ENCODE measurements around the gene ZRANB3.

ZRANB3 gene

DNA sequence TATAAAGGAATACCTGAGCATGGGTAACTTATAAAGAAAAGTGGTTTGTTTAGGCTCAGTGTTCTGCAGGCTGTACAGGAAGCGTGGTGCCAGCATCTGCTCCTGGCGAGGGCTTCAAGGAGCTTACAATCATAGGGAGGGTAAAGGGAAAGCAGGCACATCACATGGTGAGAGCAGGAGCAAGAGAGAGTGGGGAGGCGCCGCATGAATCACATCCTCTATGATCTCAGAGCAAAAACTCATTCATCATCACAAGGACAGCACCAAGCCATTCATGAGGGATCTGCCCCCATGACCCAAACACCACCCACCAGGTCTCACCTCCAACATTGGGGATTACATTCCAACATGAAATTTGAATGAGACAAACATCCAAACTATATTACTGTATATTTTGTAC lies 32.8 kb upstream of the ZRANB3 start:
- H3K4me2 ChIP-seq (ENCODE audit: low read length), result no peak overlapping the region
- H3K9me2 ChIP-seq (ENCODE audit: low read depth, low read length), result no peaks in the 10 kb centered on the region
- H3K27ac ChIP-seq (ENCODE audit: low read depth, low read length, poor library complexity, severe bottlenecking), result no peak overlapping the region
- no peak overlapping the region for H3K9ac ChIP-seq (ENCODE audit: low read length)
- no peaks in the 10 kb centered on the region for H3K9me3 ChIP-seq (ENCODE audit: low read length)
- H3K4me3 ChIP-seq (ENCODE audit: low read depth, low read length, poor library complexity, severe bottlenecking), result no peak overlapping the region
- H3F3A ChIP-seq (ENCODE audit: insufficient read depth, low read length), result 0 out of 2 replicates have a peak, but pooled peaks cover 4% of the 10 kb centered on the region
- H3K4me1 ChIP-seq (ENCODE audit: insufficient read depth, low read length, severe bottlenecking), result no peaks in the 10 kb centered on the region
- peaks cover 46% of the 10 kb centered on the region for H3K36me3 ChIP-seq (ENCODE audit: insufficient read depth, low read length)
- H3K79me2 ChIP-seq (ENCODE audit: insufficient read depth, low read length), result peaks cover 64% of the 10 kb centered on the region
- H3K27me3 ChIP-seq (ENCODE audit: insufficient read depth, low read length), result no peaks in the 10 kb centered on the region
- H4K20me1 ChIP-seq (ENCODE audit: insufficient read depth, low read length), result no peaks in the 10 kb centered on the region
- H2AFZ ChIP-seq (ENCODE audit: low read length), result no peak overlapping the region
- no peak for TF ChIP-seq EZH2 (IDR thresholded peaks at IDR 0.05; ENCODE audit: borderline replicate concordance, low read length)
- TF ChIP-seq CTCF (IDR thresholded peaks at IDR 0.05; ENCODE audit: low read length), result no peak

GRCh38 chr2:135561925-135562324 lies 30.9 kb upstream of the ZRANB3 start:
- no peak overlapping the region for H3K27ac ChIP-seq (ENCODE audit: low read depth, low read length, poor library complexity, severe bottlenecking)
- H3K9me2 ChIP-seq (ENCODE audit: low read depth, low read length), result no peaks in the 10 kb centered on the region
- H3K79me2 ChIP-seq (ENCODE audit: insufficient read depth, low read length), result peaks cover 78% of the 10 kb centered on the region
- H3F3A ChIP-seq (ENCODE audit: insufficient read depth, low read length), result 0 out of 2 replicates have a peak, but pooled peaks cover 4% of the 10 kb centered on the region
- no peaks in the 10 kb centered on the region for H3K4me1 ChIP-seq (ENCODE audit: insufficient read depth, low read length, severe bottlenecking)
- H2AFZ ChIP-seq (ENCODE audit: low read length), result no peak overlapping the region
- peaks cover 40% of the 10 kb centered on the region for H3K36me3 ChIP-seq (ENCODE audit: insufficient read depth, low read length)
- no peak overlapping the region for H3K4me2 ChIP-seq (ENCODE audit: low read length)
- no peak overlapping the region for H3K4me3 ChIP-seq (ENCODE audit: low read depth, low read length, poor library complexity, severe bottlenecking)
- no peak for TF ChIP-seq CTCF (IDR thresholded peaks at IDR 0.05; ENCODE audit: low read length)
- no peak for TF ChIP-seq EZH2 (IDR thresholded peaks at IDR 0.05; ENCODE audit: borderline replicate concordance, low read length)
- H3K9me3 ChIP-seq (ENCODE audit: low read length), result no peaks in the 10 kb centered on the region
- H3K9ac ChIP-seq (ENCODE audit: low read length), result no peak overlapping the region
- no peaks in the 10 kb centered on the region for H3K27me3 ChIP-seq (ENCODE audit: insufficient read depth, low read length)
- no peaks in the 10 kb centered on the region for H4K20me1 ChIP-seq (ENCODE audit: insufficient read depth, low read length)

GRCh38 chr2:135557530-135557929 lies 26.5 kb upstream of the ZRANB3 start:
- Histone ChIP-seq H4K20me1 (ENCODE audit: insufficient read depth, low read length) (no peaks in the 10 kb centered on the region), H3K9me2 (ENCODE audit: low read depth, low read length) (no peaks in the 10 kb centered on the region), H3K9ac (ENCODE audit: low read length) (no peak overlapping the region), H3K4me2 (ENCODE audit: low read length) (no peak overlapping the region), H3K4me1 (ENCODE audit: insufficient read depth, low read length, severe bottlenecking) (no peaks in the 10 kb centered on the region), H3K27me3 (ENCODE audit: insufficient read depth, low read length) (no peaks in the 10 kb centered on the region), H3K4me3 (ENCODE audit: low read depth, low read length, poor library complexity, severe bottlenecking) (no peak overlapping the region), H3K79me2 (ENCODE audit: insufficient read depth, low read length) (peaks cover 88% of the 10 kb centered on the region), H3K27ac (ENCODE audit: low read depth, low read length, poor library complexity, severe bottlenecking) (no peak overlapping the region), H3F3A (ENCODE audit: insufficient read depth, low read length) (no peaks in the 10 kb centered on the region), H2AFZ (ENCODE audit: low read length) (no peak overlapping the region), H3K9me3 (ENCODE audit: low read length) (no peaks in the 10 kb centered on the region), H3K36me3 (ENCODE audit: insufficient read depth, low read length) (peaks cover 31% of the 10 kb centered on the region)
- TF ChIP-seq EZH2 (IDR thresholded peaks at IDR 0.05; ENCODE audit: borderline replicate concordance, low read length), result no peak
- TF ChIP-seq CTCF (IDR thresholded peaks at IDR 0.05; ENCODE audit: low read length), result no peak

Data from OCI-LY1 (cell line).